Posterior cingulate gyrus (tissue), 11 donors: ENCODE results near the gene LARGE2.

Source experiments
- DNase-seq, 10 donors: peaks; one replicate each; pipeline versions ENCODE4 v3.0.0 to v3.0.0-alpha.2; 2020 to 2021; ENCODE audit warnings: mixed read lengths in 3 of 10
- intact Hi-C: fragments of 100-400 bp; cut with DNase I; formaldehyde crosslinking; loops from one replicate; pipeline ENCODE4 v1.15.1; 2023

The LARGE2 gene

DNA sequence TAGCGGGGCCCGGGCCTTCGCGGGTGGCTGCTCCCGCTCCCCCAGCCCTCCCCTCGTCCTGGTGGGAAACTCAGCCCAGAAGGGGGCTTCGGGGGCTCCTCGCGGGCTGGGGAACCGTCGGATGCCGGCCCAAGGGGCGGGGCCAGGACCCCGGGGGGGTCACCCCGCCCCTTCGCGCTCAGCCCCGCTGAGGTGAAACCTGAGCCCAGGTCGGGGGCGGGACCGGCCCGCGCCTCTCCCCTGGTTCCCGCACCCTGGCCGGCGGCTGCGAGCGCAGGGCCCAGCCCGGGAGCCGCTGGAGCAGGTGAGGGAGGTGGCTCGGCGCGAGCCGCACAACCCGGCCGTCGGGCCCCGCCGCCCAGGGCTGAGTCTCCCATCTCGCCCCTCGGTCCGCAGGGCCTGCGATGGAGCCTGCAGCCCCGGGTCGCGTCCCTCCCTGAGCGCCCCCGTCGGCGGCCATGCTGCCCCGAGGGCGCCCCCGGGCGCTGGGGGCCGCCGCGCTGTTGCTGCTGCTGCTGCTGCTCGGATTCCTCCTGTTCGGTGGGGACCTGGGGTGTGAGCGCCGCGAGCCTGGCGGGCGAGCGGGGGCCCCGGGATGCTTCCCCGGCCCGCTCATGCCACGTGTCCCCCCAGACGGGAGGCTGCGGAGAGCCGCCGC is at the start of gene LARGE2:
TSS of gene LARGE2 (plus strand) at position 232 of the 658 bp plus-strand sequence. CDS start at position 459, 227 bp downstream.
- peak in 3 of 10 donors; percentile 14 to 70 (median 50) for DNase-seq
- intact Hi-C loops: no loop called here

DNA sequence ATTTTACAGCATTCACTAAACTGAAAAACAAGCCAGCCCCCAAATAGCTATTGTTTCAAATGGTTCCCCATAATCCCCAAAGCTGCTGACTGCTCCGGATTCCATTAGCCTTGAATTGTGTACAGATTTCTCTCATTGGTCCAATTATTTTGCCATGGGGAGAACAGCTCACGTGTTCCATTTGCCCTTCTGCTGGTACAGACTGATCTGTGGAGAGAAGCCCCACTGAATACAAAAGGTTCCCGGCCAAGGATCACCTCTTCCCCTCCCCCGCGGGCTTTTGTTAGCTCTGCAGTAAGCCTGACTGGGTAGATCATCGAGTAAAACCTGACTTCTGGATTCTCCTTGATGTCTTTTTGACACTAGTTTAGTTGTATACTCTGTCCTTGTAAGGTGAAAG is 46.1 kb upstream of the LARGE2 start:
- peak in 1 of 10 donors; percentile 70 for DNase-seq
- intact Hi-C loops: no loop called here

DNA sequence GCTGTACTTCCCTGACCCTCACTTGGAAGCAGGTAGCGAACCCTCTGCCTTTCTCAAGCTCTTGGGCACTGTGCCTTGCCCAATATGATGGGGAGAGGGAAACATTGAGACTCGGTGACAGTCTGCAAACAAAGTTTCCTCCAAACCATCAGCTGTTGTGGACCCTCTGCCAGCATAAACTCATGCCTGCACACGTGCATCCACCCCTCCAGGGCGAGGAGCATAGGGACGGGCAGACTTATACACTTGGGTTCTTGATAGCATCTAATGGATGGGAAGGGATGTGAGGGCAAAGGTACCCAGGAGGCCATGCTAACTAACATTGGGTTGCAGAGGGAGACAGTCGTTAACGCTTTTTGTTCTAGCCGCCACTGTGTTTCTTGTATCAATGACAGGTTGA is 45.2 kb upstream of the LARGE2 start:
- intact Hi-C loops: no loop called here

DNA sequence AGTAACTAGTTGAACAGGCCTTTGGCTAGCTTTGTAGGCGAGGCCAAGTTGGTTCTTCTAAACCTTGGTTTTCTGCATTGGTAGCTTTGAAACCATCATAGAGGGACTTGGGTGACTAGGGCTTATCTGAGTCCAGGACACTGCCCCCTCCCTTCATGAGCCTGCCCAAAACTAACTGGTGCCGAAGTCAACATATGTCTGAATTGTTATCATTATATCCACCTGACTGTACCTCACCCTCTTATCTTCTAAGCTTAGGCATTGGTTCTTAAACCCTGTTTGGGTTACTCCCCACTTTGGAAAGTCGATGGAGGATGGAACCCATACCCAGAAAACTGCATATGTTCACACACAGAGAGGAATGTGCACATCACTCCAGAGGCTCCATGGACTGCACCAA is 44.6 kb upstream of the LARGE2 start:
- peak in 1 of 10 donors; percentile 2 for DNase-seq
- intact Hi-C loops: no loop called here

More for the DNA sequence above, 45.2 kb upstream of the LARGE2 start:
- peak in 1 of 10 donors; percentile 61 for DNase-seq

DNA sequence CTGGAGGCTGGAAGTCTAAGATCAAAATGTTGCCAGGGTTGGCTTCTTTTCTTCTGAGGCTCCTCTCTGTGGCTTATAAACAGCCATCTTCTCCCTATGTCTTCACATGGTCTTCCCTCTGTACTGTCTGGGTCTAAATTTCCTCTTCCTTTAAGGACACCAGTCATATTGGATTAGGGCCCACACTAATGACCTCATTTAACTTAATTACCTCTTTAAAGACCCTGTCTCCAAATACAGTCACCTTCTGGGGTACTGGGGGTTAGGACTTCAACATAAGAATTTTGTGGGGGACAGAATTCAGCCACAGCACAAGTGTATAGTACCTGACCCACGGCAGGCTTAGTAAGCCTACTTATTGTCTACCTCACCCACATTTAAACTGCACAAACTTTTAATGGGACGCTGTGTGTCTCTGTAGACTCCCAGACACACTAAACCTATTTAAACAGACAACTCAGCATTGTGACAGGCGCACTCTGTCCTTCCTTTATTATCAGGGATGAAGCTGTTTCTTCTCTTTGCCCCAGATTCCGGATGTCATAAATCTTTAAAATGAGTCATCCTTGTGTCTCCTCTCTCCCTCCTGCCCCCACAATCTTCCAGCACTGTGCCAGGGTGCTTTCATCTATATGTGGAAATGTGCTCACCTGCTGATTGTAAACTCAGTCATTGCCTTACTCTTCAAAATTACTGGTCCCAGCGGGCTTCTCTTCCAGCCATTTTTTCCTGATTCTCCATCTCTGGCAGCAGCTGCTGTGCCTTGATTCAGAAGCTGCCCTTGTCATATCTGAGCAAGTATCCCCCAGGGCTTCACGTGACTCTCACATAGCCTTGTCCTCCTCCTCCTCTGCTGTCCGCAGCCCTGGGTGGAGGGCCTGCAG is 42.4 kb upstream of the LARGE2 start:
- peak in 2 of 10 donors; percentile 60 to 78 for DNase-seq
- intact Hi-C loops: no loop called here

DNA sequence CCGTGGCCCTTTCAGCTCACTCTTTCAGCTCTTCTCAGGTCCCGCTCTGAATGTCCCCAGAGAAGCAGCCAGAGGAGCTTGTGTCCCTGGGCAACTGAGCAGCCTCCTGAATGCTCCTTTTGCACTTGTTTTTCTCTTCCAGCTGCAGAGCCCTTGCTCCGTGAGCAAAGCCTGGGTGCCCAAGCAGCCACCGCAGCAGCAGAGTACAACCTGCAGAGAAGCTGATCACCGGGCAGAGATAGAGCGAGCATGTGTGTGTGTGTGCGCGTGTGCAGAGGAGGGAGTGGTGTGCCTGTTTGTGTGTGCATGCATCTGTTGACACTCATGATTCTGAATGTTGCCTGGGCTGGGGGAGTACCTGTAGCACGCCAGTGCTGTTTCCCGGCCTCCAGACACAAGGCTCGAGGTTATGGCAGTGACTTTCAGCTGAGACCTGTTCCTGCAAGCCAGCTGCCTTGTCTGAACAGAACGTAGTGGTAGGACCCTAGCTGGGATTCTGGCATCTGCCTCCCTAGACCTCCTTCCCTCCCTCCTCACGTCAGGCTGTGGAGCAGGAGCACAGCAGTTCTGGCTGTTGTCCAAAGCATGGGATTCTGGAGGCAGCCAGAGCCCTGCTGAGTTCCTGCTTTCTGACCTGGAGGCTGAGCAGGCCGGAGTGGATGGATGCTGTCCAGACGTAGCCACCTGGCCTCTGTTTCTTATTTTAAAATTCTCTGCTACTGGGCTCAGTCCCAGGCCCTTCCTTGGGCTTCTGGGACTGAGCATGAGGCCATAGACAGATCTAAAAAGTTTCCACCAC is 41.5 kb upstream of the LARGE2 start:
- DNase-seq: peak in 2 of 10 donors; percentile 67 to 79
- intact Hi-C loops: no loop called here

DNA sequence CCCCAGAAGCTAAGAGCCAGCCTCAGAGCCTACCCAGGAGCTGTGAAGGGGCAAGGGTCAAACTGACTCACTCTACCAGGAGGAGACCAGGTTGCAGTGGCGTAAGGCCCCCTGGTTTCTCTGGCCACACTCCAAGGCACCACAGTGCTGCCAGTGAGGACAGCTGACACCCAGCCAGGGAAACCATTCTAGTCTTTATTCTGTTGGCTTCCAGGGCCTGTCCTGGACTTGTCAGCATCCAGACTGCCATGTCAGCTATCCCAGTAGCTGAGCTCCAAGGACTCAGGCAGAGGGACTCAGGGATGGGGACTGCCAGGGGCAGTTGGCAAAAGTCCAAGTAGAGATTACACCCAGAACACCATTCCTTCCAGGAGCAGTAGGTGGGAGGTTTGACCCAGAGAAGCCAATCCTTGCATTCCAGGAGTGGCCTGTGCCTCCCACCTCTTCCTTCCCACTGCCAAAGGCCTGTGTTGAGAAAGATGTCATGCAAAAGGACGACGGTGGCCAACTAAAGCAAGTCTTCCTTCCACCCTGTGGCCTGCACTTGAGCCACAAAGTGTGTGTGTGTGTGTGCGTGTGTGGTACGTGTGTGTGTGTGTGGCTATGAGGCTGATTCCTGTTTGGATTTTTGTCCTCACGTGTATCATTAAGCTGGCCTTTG is 40.6 kb upstream of the LARGE2 start:
- intact Hi-C loops: no loop called here
- peak in 2 of 10 donors; percentile 9 to 66 for DNase-seq

DNA sequence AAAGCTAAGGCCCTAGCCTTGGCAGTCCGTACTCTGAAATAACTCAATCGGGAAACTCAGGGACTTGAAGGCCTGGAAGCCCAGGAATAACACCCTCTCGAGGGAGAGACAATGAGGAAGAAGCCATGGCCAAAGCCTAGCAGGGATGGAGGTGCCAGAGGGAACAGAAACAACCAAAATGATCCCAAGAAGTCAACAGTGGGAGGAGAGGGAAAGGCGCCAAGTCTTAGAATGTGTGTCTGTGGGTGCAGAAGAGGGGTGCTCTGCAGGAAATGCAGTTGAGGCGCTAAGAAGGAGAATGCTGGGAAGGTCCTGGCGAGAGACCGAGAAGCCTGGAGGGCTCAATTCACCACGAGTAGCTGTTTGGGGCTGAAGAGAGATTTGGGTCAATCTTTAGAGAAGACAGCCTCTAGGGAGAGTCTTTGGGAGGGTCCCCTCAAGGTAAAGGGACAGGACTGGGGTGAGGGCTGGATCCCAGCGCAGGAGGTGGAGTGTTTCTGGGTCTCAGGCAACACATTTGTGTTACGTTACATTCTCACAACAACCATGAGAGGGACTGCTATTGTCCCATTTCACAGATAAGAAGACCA is 37.8 kb upstream of the LARGE2 start:
- intact Hi-C loops: loop anchor here (2.0 kb wide), 1 partner anchor 14 kb away; no protein-coding TSS in a partner anchor
- peak in 2 of 10 donors; percentile 64 to 70 for DNase-seq

DNA sequence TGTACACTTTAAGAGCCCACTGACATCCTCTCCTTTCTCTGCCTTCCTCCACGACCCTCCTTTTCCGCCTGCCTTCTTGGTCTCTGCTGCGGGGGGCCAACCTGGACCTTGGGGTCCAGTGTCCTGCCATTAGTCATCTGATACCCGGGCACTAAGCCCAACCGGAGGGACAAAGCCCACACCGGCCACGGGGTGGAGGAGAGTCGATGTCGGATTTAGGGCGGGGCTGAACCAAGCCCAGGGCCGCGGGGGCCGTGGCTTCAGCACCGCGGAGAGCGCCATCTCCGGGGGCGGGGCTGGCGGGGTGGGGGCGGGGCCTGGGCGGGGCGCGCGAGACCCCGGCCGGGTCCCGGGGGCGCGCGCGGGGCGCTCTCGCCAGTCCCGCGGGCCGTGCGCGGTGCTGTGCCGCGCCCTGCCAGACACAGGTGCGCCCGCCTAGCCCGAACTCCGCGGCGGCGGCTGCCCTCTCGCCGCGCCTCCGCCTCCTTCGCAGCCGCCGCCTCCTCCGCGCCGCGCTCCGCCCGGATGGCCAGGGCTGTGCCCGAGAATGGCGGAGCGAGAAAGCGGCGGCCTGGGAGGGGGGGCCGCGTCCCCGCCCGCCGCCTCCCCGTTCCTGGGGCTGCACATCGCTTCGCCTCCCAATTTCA is 37.1 kb upstream of the LARGE2 start, which contains the start of gene MAPK8IP1:
TSS of gene MAPK8IP1 (plus strand) at position 378 of the 647 bp plus-strand sequence. CDS start at position 548, 170 bp downstream.
- peak in 4 of 10 donors; percentile 60 to 93 (median 86) for DNase-seq
- intact Hi-C loops: loop anchor here (2.0 kb wide), 1 partner anchor 13 kb away; no protein-coding TSS in a partner anchor

DNA sequence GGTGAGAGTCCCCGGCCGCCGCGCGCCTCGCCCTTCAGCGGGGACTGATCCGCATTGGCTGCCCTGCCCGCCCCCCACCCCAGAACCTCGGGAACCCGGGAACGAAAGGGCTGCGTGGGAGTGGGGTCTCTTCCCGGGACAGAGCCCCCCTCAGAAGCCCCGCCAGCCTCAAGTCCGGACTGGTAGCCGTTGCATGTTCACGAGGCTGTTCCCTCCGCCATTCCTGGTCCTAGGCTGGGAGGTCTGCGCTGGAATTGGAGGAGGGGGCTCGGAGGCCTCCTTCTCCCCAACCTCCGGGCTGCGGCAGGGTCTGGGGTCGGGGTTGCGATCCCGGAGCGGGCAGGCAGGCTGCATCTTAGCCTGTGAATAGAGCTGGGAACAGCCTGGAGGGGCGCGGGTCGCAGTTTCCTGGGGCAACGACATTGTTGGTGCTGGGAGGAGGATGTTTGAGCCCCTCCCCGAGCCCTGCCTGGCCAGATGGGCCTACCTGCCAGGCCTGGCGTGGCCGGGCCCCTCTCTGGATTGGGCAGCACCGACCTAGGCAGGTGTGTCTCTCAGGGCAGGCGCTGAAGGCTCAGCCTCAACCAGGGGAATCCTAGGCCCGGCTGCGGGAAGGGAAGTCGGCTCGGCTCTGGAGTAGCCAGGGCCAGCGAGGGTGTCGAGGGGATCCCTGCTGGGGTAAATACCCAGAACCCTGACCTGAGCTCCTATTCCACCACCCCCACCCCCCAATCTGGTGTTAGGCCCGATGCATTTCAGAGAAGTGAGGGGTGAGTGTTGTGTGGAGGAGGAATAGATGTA is 36.3 kb upstream of the LARGE2 start:
- intact Hi-C loops: loop anchor here (2.0 kb wide), 1 partner anchor 13 kb away; no protein-coding TSS in a partner anchor
- peak in 2 of 10 donors; percentile 76 to 90 for DNase-seq

DNA sequence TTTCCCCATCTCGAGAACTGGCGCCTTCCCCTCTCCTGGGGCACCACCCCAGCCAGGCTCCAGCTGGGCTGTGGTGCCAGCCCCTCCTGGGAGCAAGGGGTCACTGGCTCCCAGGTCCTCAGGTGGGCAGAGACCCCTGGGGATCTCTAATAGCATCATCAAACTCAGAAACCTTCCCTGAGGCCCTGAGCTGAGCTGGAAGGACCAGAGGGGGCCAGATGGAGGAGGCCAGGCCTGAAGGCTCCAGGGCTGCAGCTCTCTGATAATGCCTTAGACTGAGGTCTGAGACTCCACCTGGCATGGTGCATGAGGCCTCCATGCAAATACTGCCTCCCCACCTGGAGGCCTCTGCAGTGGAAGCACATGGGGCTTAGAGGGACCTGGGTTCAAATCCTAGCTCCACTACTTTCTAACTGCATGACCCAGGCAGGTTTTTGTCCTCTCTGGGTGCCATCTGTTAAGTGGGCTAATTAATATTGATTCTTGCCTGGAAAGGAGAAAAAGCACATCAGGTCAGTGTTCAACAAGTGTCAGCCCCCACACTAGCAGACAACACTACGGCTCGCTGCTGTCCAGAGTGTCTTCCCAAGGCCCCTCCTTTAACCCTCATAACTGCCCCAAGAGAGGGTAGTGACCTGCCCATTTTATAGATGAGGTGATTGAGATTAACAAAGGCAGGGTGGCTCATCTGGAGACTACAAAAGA is 35.5 kb upstream of the LARGE2 start:
- DNase-seq: peak in 1 of 10 donors; percentile 56
- intact Hi-C loops: no loop called here

DNA sequence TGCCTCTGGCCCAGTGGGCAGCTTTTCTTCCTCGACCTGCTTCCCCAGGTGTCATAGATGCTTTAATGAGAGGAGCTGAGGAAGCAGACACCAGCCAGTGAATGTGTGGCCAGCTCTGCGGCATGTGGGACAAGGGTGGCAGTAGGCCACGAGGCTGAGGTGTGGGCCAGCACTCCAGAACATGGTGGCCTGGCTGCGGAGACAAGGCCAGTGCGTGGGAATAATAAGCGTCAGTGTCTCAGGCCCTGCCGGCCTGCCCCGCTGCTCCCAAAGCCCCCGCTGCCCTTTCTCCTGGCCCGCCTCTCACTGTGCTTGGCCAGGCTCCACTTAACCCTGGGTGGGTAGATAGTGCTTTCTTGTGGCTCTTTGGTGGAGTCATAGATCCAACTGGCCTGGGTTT is 34.9 kb upstream of the LARGE2 start:
- intact Hi-C loops: no loop called here

DNA sequence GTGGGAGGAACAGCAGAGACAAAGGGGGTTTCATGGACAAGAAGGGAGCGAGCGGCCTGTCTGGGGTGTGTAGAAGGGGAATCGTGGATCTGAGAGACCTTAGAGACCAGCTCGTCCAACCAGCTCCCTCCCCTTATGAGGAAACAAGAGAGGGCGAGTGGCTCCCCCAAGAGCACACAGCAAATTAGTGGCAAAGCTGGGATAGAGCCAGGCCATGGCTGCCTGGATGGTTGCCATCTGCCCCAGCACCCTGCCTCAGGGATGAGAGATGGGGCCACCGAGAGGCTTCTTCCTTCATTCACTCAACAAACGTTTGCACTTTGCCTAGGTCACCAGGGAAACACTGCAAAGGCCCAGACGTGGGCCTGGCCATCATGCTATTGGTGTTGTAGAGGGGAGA is 32.9 kb upstream of the LARGE2 start:
- peak in 2 of 10 donors; percentile 29 to 55 for DNase-seq
- intact Hi-C loops: no loop called here

More for the DNA sequence above, 34.9 kb upstream of the LARGE2 start:
- peak in 2 of 10 donors; percentile 48 to 66 for DNase-seq

DNA sequence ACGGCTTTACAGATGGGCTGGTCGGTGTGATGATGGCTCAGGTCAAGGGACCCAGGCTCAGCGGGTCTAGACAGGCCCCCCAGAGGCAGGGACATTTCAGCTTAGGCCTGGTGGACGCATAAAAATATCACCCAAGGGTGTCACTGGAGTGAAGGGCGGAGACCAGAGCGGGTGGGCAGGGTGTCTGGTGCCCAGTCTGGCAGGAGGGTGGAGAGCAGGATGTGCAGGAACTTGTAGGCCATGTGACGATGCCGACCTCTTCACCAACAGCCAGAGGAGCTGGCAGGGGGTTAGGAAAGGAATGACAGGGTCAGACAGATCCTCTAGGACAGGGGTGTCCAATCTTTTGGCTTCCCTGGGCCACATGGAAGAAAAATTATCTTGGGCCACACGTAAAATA is 32.5 kb upstream of the LARGE2 start:
- intact Hi-C loops: loop anchor here (10.0 kb wide), 1 partner anchor 45 kb away; the partner anchor contains the start of gene CRY2
- DNase-seq: peak in 3 of 10 donors; percentile 26 to 58 (median 55)

DNA sequence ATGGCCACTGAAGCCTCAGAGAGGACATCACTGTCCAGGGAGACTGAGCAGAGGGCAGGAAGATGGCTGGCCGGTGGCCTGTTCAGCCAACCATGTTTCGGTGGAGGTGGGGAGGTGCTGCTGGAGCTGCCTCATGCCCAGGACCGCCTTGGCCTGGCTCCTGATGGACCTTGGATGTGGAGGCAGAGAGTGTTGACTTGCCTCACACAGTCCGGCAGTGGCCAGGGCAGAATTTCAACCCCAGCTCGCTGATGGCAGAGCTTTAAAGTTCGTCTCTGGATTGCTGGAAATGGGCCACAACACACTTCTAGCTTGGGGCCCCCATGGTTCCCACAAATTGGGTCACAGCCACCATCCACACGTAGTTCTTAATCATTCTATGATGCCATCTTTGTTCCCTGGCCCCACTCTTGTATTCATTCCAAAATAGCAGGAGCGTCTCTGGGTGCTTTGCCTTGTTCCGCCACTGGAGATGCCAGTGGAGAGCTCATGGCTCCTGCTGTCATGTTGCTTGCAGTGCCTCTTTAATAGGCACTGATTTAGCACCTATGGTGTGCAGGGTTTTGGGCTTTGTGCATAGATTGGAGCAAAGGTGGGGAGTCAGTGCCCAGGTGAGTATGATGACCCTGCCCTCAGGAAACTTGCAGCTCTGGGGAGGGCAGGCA is 31.4 kb upstream of the LARGE2 start:
- peak in 3 of 10 donors; percentile 64 to 78 (median 76) for DNase-seq
- intact Hi-C loops: loop anchor here (10.0 kb wide), 1 partner anchor 46 kb away; the partner anchor contains the start of gene CRY2

DNA sequence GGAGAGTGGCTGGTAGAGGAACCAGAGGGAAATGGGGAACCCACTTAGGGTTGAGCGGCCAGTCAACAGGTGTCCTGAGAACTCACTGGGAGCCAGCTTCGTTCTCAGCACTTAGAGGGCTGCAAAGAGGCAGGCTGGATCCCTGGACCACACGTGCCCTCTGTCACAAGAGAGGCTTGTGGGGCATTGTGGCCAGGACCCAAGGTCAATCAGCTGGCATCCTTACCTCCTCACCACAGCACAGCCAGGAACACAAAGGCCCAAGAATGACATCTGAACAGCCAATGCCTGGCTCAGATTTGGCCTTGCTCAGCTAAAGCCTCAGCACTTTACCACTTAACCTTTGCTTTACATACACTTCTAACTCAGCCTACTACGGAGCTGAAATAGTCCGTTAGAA is 29.6 kb upstream of the LARGE2 start:
- intact Hi-C loops: loop anchor here (10.0 kb wide), 1 partner anchor 48 kb away; the partner anchor contains the start of gene CRY2
- DNase-seq: peak in 3 of 10 donors; percentile 15 to 40 (median 35)
